ENCODE measurements around the gene GABRR3.

DNA sequence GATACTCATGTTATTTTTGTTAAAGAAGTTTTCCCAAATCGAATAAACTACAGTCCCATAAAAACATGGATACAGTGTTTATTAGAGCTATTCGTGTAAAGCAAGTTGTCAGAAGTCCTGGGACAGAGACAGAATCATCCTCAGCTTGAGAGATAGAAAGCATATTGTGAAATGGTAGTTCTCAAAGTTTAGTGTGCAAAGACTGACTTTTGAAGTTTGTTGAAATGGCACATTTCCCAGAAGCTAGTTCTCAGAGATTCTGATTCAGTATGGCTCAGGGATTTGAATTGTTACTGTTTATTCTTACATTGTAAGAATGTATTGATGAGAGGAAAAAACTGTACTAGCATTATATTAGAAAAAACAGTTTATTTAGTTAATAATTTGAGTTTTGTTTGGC lies 22.1 kb downstream of the GABRR3 start:
- TF ChIP-seq, protein P1, sequence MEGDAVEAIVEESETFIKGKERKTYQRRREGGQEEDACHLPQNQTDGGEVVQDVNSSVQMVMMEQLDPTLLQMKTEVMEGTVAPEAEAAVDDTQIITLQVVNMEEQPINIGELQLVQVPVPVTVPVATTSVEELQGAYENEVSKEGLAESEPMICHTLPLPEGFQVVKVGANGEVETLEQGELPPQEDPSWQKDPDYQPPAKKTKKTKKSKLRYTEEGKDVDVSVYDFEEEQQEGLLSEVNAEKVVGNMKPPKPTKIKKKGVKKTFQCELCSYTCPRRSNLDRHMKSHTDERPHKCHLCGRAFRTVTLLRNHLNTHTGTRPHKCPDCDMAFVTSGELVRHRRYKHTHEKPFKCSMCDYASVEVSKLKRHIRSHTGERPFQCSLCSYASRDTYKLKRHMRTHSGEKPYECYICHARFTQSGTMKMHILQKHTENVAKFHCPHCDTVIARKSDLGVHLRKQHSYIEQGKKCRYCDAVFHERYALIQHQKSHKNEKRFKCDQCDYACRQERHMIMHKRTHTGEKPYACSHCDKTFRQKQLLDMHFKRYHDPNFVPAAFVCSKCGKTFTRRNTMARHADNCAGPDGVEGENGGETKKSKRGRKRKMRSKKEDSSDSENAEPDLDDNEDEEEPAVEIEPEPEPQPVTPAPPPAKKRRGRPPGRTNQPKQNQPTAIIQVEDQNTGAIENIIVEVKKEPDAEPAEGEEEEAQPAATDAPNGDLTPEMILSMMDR (IDR thresholded peaks at IDR 0.05) = no peak
- no peak for TF ChIP-seq POLR2A (IDR thresholded peaks at IDR 0.05)

Measured in esophagus squamous epithelium (tissue), 4 donors.